NCI-H1092 (cell line): Measurements from ENCODE around the gene MSMP.

Experiments used
- DNase-seq: peaks from one replicate; lab custom pipeline; 2025; lab: John Stamatoyannopoulos, UW

Gene MSMP

GRCh38 chr9:35718721-35719511, 35.2 kb downstream of the MSMP start:
- DNase-seq, result no peak

GRCh38 chr9:35717132-35717870, 36.8 kb downstream of the MSMP start:
- DNase-seq, result no peak

GRCh38 chr9:35716230-35716629, 37.8 kb downstream of the MSMP start:
- DNase-seq, result no peak

GRCh38 chr9:35714579-35715252, 39.4 kb downstream of the MSMP start:
- DNase-seq, result no peak

DNA sequence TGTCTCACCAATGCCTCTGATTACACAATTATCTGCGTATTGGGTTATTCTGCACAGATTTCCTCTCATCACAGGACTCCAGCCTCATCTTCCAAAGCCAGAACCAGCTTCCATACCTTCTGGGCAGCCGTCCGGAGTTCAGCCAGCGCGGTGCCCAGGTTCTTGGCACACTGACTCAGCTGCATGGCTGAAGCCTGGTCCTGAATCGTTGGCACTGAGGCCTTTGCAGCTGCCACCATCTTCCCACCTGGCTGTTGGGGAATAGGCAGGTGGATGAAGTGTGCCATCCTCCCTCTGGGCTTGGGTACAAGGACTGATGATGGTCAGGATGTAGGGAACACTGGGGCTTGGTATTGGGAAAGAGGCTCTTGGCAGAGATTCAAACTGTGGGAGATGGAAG, 40.0 kb downstream of the MSMP start:
- DNase-seq, result no peak

GRCh38 chr9:35713578-35713977, 40.5 kb downstream of the MSMP start:
- DNase-seq, result no peak

- no peak for DNase-seq
Measured at GRCh38 chr9:35712762-35713400, 41.2 kb downstream of the MSMP start.

DNA sequence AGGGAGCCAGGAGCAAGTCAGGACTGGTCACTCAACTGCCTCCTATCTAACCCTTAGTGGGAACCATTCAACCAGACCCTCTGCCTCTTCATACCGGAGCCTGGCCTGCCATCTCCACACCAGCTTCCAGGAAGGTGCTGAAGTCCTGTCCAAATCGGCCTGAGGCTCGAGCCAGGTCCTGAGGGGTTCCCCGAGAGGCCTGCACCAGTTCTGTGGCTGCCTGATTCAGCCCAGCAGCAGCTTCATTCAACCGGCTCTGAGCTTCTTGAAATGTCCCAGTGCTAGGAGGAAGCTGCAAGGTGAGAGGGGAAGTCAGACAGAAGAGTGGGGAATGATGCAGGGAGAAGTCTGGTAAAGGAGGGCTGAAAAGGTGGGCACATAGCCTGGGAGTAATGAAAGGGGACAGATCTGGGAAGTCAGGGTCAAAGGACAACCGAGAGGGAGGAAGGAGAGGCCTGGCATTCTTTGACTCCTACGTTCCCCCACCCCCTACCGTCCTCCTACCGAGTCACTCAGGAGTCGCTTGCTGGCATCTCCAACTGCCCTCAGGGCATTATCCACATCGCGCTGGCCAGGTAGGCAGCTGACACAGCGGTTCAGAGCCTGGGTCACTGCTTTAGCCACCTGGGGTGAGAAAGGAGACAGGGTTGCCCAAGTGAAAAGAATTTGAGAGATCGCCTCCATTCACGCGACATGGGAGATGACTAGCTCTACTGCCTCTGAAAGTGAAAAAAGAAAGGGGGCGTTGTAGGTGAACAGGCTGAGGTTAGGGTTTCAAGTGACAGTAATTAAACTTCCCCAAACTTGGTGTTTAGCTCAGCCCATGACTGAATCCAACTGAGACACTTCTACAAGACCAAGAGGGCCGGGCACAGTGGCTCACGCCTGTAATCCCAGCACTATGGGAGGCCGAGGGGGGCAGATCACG, 42.3 kb downstream of the MSMP start:
- no peak for DNase-seq

DNA sequence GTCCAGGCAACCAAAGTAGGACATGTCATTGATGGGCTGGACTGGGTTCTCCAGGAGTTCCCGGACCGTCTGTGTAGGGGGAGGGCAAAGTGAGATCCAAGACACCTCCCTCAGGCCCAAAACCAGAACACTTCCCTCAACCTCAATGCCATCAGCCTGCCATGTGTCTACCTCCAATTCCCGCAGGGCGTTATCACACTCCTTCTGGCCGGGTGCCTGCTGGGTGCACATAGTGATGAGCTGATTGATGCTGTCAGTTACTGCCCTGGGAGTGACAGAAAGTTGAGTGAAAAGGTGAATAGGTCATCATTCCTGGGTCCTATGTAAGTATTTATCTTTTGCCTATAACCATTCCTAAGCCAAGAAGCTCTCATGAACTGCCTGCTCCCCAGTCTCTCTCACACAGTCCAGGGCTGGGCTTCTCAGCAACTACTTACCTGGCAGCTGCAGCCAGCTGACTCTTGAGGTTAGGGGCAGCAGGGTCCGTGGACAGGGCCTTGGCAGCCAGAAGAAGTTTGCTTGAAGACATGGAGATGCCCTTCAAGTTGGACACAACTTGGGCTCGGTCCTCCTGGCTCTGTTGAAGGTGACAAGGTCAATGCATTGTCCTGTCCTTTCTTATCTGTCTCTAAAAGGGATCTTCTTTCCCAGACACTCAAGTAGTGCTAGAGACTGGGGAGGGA, 43.1 kb downstream of the MSMP start:
- DNase-seq, result no peak

GRCh38 chr9:35708146-35708545, 45.9 kb downstream of the MSMP start:
- no peak for DNase-seq

DNA sequence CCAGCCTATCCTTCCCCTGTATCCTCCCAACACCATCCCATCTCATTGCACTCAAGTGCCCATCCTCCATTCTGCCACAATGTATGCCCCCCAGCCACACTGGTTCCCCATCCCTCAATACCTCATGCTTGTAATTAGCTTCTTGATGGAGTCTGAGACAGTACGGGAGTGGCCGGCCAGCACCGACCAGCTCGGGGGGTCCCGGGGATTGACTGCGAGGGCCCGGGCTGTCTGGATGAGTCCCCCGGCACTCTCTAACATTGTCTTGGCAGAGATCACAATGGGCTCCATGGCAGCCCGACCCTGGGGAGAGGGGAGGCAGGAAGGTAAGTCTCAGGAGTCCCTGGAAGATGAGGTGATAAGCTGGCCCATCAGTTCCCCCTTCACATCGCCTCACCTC, 47.1 kb downstream of the MSMP start:
- DNase-seq, result no peak

GRCh38 chr9:35705836-35706430, 48.1 kb downstream of the MSMP start:
- no peak for DNase-seq

DNA sequence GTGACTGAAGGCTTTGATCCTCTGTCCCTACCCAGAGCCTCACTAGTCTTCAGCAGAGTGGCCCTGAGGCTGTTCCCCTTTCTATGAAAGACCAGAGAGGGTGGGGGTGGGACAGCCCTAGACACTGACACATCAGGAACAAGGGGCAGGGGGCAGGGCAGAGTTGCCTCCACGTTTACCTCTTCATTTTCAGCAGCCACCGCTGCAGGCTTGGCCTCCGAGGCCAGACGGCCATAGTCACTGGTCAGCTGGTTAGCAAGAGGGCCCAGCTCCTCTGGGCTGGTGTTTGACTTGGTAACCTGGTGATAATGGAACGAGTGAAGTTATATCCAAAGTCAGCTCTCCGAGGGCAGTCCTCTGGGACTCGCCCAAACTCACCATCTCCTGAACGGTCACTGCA, 48.7 kb downstream of the MSMP start:
- DNase-seq, result no peak

- DNase-seq, result no peak
Measured at GRCh38 chr9:35703906-35704672, 50.0 kb downstream of the MSMP start.
